ENCODE data around the gene RYK. TPM values are rescaled to one million over a fixed set of nuclear protein-coding genes. Genes with fewer than 3 reads are reported as not detected.
"Not testable (repeated sequence)": the region's sequence is repeated elsewhere in the genome, so short reads cannot be mapped to it uniquely, and the experiment has no call there.

RYK gene
- total RNA-seq: 111 TPM

GRCh38 chr3:134250717-134251220 is at the start of gene RYK:
Gene RYK (minus strand): TSS chr3:134250859. CDS start chr3:134250654, 205 bp downstream.
- peak; percentile 90 for DNase-seq

DNA sequence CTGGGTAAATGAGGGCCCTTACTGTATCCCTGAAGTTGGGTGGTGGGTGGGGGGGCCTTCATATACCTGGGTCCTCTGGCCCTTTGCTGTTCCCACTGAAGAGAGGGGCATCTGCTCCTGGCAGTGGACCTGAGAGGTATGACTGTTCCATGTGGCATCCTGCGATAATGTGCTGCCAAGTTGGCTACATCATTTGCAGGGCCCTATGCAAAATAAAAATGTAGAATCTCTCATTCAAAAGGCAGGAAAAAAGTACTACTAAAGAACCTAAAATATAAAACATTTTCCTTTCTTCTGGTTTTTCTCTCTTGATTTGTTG is 49.2 kb upstream of the RYK start:
- DNase-seq: no peak

DNA sequence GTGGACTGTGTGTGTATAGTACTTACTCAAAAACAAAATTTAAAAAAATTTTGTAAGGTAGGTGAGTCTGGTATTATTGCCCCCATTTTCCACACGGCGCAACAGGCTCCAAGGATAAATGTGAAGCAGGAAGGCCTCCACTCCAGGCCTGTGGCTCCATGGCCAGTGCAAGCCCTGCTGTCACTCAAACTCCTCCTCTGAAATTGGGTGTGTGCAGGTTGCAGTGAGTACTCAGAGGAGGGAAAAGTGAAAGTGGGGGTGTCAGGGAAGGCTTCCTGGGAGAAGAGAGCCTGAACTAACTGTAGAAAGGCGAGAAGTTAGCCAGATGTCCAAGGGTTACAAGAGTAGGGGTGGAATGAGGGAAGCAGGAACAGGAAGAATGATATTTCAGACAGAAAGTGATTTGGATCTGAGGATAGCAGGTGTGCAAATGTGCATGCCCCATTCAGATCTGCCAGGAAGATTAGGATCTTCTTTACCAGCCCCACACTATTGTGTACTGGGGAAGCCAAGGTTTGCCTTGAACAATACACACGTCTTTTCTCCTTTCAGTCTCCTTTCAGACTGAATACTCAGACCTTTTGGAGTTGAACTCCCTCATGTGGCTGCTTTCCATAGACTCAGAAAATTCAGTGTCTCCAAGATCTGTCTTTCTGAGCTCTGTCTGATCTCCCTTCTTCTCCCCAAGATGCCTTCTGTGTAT is 48.7 kb upstream of the RYK start:
- DNase-seq: peak; percentile 72

DNA sequence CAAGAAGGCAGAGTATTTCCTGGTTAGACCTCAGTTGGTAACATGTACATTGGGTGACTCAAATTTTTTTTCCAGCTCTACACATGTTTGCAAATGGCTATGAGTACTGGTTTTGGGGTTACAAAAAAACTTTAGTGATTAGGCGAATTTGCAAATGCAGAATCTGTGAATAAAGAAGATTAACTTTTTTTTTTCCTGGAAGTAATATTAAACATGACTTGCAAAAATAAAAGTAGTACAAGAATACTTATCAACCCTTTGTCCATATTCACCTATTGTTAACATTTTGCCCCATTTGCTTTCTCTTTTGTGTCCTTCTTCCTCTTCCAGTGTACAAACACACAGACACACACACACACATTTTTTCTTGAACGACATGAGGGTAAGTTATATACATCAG is 47.6 kb upstream of the RYK start:
- DNase-seq: no peak

DNA sequence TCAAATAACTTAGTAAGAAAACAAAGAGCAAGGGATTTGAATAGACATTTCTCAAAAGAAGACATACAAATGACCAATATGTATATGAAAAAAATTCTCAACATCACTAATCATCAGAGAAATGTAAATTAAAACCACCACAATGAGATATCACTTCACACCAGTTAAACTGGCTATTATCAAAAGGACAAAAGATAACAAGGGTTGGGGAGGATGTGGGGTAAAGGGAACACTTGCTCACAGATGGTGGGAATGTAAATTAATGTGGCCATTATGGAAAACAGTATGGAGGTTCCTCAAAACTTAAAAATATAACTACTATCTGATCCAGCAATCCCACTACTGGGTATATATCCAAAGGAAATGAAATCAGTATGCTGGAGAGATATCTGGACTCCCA is 46.0 kb upstream of the RYK start:
- no peak for DNase-seq

DNA sequence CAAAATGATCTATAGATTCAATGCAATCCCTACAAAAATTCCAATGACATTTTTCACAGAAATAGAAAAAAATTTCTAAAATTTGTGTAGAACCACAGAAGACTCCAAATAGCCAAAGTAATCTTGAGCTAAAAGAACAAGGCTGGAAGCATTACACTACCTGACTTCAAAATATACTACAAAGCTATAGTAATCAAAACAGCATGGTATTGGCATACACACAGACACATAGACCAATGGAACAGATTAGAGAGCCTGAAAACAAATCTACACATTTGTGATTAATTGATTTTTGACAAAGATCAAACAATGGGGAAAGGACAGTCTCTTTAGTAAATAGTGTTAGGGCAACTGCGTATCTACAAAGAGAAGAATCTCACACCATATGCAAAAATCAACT is 45.3 kb upstream of the RYK start:
- no peak for DNase-seq

DNA sequence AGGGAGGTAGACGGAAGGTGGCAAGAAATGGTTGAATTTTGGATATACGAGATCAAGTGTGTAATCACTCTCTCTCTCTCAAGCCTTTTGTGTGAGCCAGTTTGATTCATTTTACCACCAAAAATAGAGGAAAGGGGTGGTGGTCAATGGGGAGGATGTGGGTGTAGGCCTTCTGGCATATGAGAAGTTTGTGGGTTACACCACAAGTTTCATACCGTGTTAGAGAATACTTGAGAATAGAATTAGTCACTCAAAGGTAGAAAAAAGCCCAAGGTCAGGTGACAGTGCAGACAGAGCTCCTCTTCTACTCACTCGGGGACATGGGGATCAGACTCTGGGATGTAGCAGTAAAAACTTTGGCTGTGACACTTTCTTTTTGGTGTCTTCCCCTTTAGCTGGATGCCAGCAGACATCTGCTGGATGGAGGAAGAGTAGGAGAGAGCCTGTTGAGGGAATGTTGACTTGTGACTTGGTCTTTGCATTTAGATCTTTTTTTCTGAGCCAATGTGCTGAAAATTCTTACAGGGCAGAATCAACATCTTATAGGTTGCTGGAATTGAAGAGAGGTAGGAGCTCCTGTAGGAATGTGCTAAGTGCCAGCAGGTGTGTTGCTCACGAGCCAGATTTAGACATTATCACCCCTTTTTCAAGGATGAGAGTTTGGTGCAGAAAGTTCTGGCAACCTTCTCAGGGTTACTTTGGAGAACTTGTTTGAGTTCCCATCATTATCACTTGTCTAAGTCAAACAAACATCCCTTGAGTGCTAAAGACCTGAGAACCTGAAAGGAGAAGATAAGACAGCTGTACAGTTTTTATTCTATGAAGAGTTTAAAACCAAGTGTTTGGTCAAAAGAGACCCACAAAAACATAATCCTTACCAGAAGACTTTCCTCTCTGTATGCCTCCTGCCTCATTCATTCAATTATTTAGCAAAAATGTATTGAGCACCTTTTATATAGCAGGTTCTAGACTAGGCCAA is 43.9 kb upstream of the RYK start:
- no peak for DNase-seq

GRCh38 chr3:134291319-134292254 is 40.9 kb upstream of the RYK start:
- DNase-seq: peak; percentile 88

- DNase-seq: no peak
Observed at GRCh38 chr3:134287512-134287911, 36.9 kb upstream of the RYK start.

DNA sequence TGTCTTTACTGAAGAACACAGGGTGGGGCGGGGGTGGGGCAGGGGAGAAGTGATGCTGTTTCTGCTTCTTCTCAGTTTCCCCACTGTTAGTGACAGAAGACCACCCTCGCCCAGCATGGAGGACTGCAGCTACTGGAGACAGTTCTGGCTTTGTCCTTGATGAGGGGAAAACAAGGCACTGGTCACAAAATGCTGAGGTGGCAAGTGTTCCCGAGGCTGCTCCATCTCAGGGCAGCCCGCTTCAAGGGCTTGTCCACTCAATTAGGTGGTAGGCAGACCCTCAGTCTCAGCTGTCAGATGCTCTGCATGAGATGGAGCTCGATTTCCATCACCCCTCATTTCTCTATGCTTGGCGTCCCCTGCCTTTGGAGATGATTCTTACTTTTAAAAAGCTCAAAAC is 33.8 kb upstream of the RYK start:
- no peak for DNase-seq

GRCh38 chr3:134282659-134283047 is 32.0 kb upstream of the RYK start:
- DNase-seq: no peak

- DNase-seq: no peak
Observed at GRCh38 chr3:134281912-134282658, 31.4 kb upstream of the RYK start.

DNA sequence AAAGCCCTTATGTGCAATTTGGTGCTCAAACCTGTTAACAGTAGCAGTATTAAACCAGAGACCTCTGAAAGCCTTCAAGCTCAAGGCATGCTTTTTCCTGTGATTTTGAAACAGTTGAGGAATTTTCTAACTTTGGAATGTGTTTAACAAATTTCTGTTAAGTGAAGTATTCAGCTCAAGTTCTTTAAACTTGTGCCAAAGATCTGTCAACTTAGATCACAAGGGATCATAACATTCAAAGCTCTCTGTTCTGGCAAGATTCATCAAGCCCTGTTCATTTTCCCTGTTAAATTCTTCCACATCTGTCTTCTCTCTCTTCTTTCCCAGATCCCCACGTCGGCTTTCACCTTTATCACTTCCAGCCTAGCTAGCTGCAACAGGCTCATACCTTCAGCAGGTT is 28.8 kb upstream of the RYK start:
- DNase-seq: peak; percentile 74

DNA sequence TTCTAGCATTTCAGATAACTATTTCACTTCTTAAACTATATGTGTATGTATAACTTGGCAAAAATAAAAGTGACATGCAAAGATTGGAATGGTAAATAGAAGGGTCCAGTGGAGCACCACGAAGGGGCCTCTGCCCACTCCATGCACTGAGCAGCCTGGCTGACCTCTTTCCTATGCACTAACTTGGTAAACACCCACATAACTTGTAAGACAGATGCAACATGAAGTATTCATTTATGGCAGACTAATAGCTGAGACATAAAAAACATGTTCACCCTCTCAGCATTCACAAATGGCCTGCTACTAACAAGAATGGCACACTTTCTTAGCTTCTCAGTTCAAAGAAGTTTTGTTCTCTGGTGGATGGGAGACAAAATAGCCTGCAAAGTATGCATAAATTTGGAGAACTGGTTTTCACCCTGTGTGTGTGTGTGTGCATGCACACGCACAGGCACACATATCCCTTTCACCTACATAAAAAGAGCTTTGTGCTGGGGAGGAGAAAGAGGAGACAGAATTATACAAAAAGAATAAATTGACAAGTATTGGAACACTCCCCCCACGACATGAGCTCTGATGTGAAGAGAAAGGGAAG is 26.5 kb upstream of the RYK start:
- DNase-seq: peak; percentile 22

- DNase-seq: no peak
Observed at GRCh38 chr3:134276086-134276485, 25.4 kb upstream of the RYK start.

- not testable (repeated sequence) for DNase-seq
Observed at GRCh38 chr3:134275110-134275509, 24.5 kb upstream of the RYK start.

- DNase-seq: no peak
Observed at GRCh38 chr3:134274571-134274970, 23.9 kb upstream of the RYK start.

DNA sequence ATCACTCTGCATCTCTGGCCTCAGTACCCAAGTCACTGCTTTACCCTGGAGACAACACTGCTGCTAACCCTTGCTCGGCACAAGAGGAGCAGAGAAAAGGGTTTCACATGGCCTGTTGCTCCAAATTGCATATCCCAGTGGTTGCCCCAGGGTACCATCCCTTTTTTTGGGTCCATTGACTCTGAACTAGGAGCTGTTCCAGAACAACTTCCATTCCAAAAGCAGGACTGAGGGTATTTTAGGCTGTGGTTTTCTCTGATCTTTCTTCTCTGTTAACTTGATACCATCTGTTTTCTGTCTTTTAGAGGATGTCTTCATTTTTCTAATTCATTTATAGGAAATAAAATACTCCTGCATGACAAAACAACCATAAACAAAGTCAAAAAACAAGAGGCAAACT is 17.3 kb upstream of the RYK start:
- no peak for DNase-seq

GRCh38 chr3:134260987-134261386 is 10.3 kb upstream of the RYK start:
- DNase-seq: no peak

DNA sequence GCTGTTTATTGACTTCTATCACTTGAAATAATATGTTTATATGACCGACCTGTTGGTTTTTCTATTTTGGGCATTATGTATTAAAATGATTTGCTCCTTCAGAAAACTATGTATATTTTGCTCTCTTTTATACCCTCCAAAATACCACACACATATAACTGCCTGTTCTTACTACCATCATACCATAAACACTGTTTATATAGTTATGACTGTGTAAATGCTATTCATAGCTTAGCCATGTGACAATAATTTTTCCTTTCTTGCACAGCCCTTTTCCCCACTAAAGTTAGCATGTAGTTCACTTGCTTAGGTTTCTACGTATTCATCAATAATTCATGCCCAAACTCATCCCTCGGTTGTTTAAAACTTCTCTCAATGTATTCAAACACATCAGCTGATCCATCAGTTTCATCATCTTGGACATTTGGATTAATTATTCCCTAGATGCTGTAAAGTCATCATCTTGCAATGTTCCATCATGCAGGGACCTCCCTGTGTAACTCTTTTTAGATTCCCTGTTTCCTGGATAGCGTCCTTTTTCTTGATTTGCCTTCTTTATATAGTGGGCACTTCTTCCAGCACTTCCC is 8.2 kb upstream of the RYK start:
- DNase-seq: no peak

- no peak for DNase-seq
Observed at GRCh38 chr3:134255404-134255803, 4.7 kb upstream of the RYK start.
